ENCODE results near the gene SLC22A1.
"Not testable (repeated sequence)": the region's sequence is repeated elsewhere in the genome, so short reads cannot be mapped to it uniquely, and the experiment has no call there.

SLC22A1 gene

GRCh38 chr6:160125105-160125504, 3.5 kb downstream of the SLC22A1 start:
- DNase-seq, result not testable (repeated sequence)

GRCh38 chr6:160127270-160128124, 5.9 kb downstream of the SLC22A1 start:
- DNase-seq, result no peak

GRCh38 chr6:160128125-160128683, 6.6 kb downstream of the SLC22A1 start:
- DNase-seq, result no peak

GRCh38 chr6:160128879-160129516, 7.4 kb downstream of the SLC22A1 start:
- no peak for DNase-seq

GRCh38 chr6:160129881-160130615, 8.4 kb downstream of the SLC22A1 start:
- DNase-seq, result no peak

GRCh38 chr6:160130729-160131484, 9.3 kb downstream of the SLC22A1 start:
- no peak for DNase-seq

- DNase-seq, result no peak
These were observed 10.2 kb downstream of the SLC22A1 start for GRCh38 chr6:160131636-160132296.

GRCh38 chr6:160132297-160132637, 10.7 kb downstream of the SLC22A1 start:
- DNase-seq, result no peak

GRCh38 chr6:160132776-160133338, 11.2 kb downstream of the SLC22A1 start:
- no peak for DNase-seq

GRCh38 chr6:160133441-160134336, 12.1 kb downstream of the SLC22A1 start:
- DNase-seq, result no peak

- not testable (repeated sequence) for DNase-seq
These were observed 12.7 kb downstream of the SLC22A1 start for GRCh38 chr6:160134337-160134751.

- no peak for DNase-seq
These were observed 13.3 kb downstream of the SLC22A1 start for GRCh38 chr6:160134779-160135547.

GRCh38 chr6:160135907-160136655, 14.5 kb downstream of the SLC22A1 start:
- no peak for DNase-seq

- no peak for DNase-seq
These were observed 15.7 kb downstream of the SLC22A1 start for GRCh38 chr6:160137130-160137988.

GRCh38 chr6:160137989-160138835, 16.6 kb downstream of the SLC22A1 start:
- DNase-seq, result peak; percentile 27

GRCh38 chr6:160138839-160139419, 17.3 kb downstream of the SLC22A1 start:
- DNase-seq, result no peak
